ENCODE measurements around the gene LRRC43.

- TF ChIP-seq SUZ12 (IDR thresholded peaks at IDR 0.05; ENCODE audit: extremely low read depth, insufficient read depth, insufficient read length) (no peak), YY1 (IDR thresholded peaks at IDR 0.05; ENCODE audit: insufficient read depth, insufficient read length) (no peak), ZNF274 (IDR thresholded peaks at IDR 0.05; ENCODE audit: low read depth, low read length) (no peak)
These were observed 49.6 kb upstream of the LRRC43 start for GRCh38 chr12:122133192-122133950.
